ENCODE data around the gene ARHGEF11. TPM values are rescaled to one million over a fixed set of nuclear protein-coding genes. Genes with fewer than 3 reads are reported as not detected.

ARHGEF11 gene
- total and polyA plus RNA-seq, 9 of the 15 experiments (the other 6 are each of a cell fraction or from before 2014, with no cell fraction given): 0.14 to 15.5 (median 9.0) TPM

- intact Hi-C loops (cut with micrococcal nuclease) (no loop called here), in situ Hi-C loops (cut with MboI) (no loop called here)
- no peak for ATAC-seq
- no TSS peak for BruUV-seq (replicated peaks)
- WGBS (ENCODE audit: insufficient coverage, low coverage, missing lambda C conversion rate): 64% methylated on average over 8 of the region's 8 CpGs
- no peaks in the 10 kb centered on the region for H3K9me3 ChIP-seq (replicated peaks; ENCODE audit: control insufficient read depth, insufficient read depth, low read depth, low read length)
- H3K36me3 ChIP-seq (ENCODE audit: control insufficient read depth, insufficient read depth, low read length): peaks cover 18% of the 10 kb centered on the region; the same call in 1 of the 3 replicates
- H3K4me2 ChIP-seq (ENCODE audit: insufficient read depth, low read length): no peak overlapping the region
- no peaks in the 10 kb centered on the region for H3K27me3 ChIP-seq (ENCODE audit: control insufficient read depth in 2 of 2, insufficient read depth in 2 of 2, low read length in 2 of 2)
- H2AFZ ChIP-seq (ENCODE audit: low read depth, low read length): no peak overlapping the region
- ChIA-PET CTCF (ENCODE audit: low intra/inter-chr PET ratio) (no interaction called here), POLR2A (interaction anchor here (0.6 to 1.2 kb wide), 5 partner anchors 9 to 170 kb away, joined by 3 to 5 read pairs (median 3); no protein-coding TSS in a partner anchor)
- no peaks in the 10 kb centered on the region for H3K79me2 ChIP-seq (ENCODE audit: control insufficient read depth, insufficient read depth, low read length)
- no peaks in the 10 kb centered on the region; the same call in 1 of the 2 replicates for H4K20me1 ChIP-seq (replicated peaks; ENCODE audit: control insufficient read depth, insufficient read depth, low read length)
- DNase-seq (ENCODE audit: extremely low read depth in 1 of 4, low spot score in 3 of 4): no peak
- no peak overlapping the region for H3K4me3 ChIP-seq
- TF ChIP-seq HDAC1 (IDR thresholded peaks at IDR 0.05) (no peak), KHSRP (IDR thresholded peaks at IDR 0.05) (no peak), ZNF445 (CRISPR knock-in tag; IDR thresholded peaks at IDR 0.05; ENCODE audit: low read depth) (no peak), SIN3A (IDR thresholded peaks at IDR 0.05; ENCODE audit: borderline replicate concordance in 2 of 2, control insufficient read depth in 1 of 2, low read depth in 2 of 2, low read length in 2 of 2) (no peak), ZNF586 (CRISPR knock-in tag; conservative IDR thresholded peaks at IDR 0.05) (no peak), TEAD1 (CRISPR knock-in tag; IDR thresholded peaks at IDR 0.05) (no peak)
- TF ChIP-seq, protein P1, sequence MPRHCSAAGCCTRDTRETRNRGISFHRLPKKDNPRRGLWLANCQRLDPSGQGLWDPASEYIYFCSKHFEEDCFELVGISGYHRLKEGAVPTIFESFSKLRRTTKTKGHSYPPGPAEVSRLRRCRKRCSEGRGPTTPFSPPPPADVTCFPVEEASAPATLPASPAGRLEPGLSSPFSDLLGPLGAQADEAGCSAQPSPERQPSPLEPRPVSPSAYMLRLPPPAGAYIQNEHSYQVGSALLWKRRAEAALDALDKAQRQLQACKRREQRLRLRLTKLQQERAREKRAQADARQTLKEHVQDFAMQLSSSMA (CRISPR knock-in tag; IDR thresholded peaks at IDR 0.05): no peak
- no peak overlapping the region for H3K27ac ChIP-seq (ENCODE audit: extremely low read depth, low read depth, low read length)
- H3K4me1 ChIP-seq (replicated peaks in 1 of 2; ENCODE audit: control insufficient read depth in 2 of 2, insufficient read depth in 2 of 2, low read length in 2 of 2): no peaks in the 10 kb centered on the region; a peak in 1 of 5 replicates
- H3K9ac ChIP-seq (ENCODE audit: insufficient read depth in 1 of 2, low read depth in 2 of 2, low read length in 2 of 2): peak overlapping the region in 1 of 2 experiments; percentile 72; a peak in 2 of 4 replicates
- FAIRE-seq: no peak
- H3K9me1 ChIP-seq (ENCODE audit: control insufficient read depth, insufficient read depth, low read length): peaks cover 3% of the 10 kb centered on the region
These were observed 107.7 kb downstream of the ARHGEF11 start for GRCh38 chr1:156937883-156938282.

Measured in K562 (cell line).